BLaER1 (cell line): ENCODE measurements around the gene NUP93.
A peak's percentile ranks its signal among the peaks of the same experiment; 100 is the strongest.

Experiments used
- H3K27ac ChIP-seq: shearing (Covaris generic); formaldehyde crosslinking; 2 replicates; pipeline ENCODE4 v1.8.1; 2022
- H3K27me3 ChIP-seq: shearing (Covaris generic); formaldehyde crosslinking; 2 replicates; pipeline ENCODE4 v1.8.1; 2022
- H3K36me3 ChIP-seq: shearing (Covaris generic); formaldehyde crosslinking; 2 replicates; pipeline ENCODE4 v1.8.1; 2022
- H3K4me1 ChIP-seq: shearing (Covaris generic); formaldehyde crosslinking; 2 replicates; pipeline ENCODE4 v1.8.1; 2022
- H3K4me2 ChIP-seq: shearing (Covaris generic); formaldehyde crosslinking; 2 replicates; pipeline ENCODE4 v1.8.1; 2022
- H3K4me3 ChIP-seq: shearing (Covaris generic); formaldehyde crosslinking; 2 replicates; pipeline ENCODE4 v1.8.1; 2022
- H3K9ac ChIP-seq: shearing (Covaris generic); formaldehyde crosslinking; 2 replicates; pipeline ENCODE4 v1.8.1; 2022
- H3K9me3 ChIP-seq: shearing (Covaris generic); formaldehyde crosslinking; 2 replicates; pipeline ENCODE4 v1.8.1; 2022
- H4K20me1 ChIP-seq: shearing (Covaris generic); formaldehyde crosslinking; 2 replicates; pipeline ENCODE4 v1.8.1; 2022
- Cebpa-rat ChIP-seq: shearing (Covaris generic); IDR thresholded peaks from 2 replicates; pipeline ENCODE4 v1.8.1; 2022

NUP93 gene

GRCh38 chr16:56824331-56824730, 94.4 kb downstream of the NUP93 start:
- no peaks in the 10 kb centered on the region for H3K4me1 ChIP-seq
- peaks cover 93% of the 10 kb centered on the region for H3K36me3 ChIP-seq
- H3K9ac ChIP-seq, result no peak overlapping the region
- no peak overlapping the region for H3K4me2 ChIP-seq
- peaks cover 9% of the 10 kb centered on the region for H4K20me1 ChIP-seq
- no peaks in the 10 kb centered on the region for H3K27me3 ChIP-seq
- no peak for TF ChIP-seq Cebpa-rat
- H3K4me3 ChIP-seq, result no peak overlapping the region
- H3K9me3 ChIP-seq, result no peaks in the 10 kb centered on the region
- no peak overlapping the region for H3K27ac ChIP-seq

GRCh38 chr16:56824804-56825203, 94.9 kb downstream of the NUP93 start:
- Histone ChIP-seq H3K27me3 (no peaks in the 10 kb centered on the region), H4K20me1 (peaks cover 14% of the 10 kb centered on the region), H3K36me3 (peaks cover 93% of the 10 kb centered on the region), H3K4me3 (no peak overlapping the region), H3K9me3 (no peaks in the 10 kb centered on the region), H3K27ac (no peak overlapping the region), H3K4me2 (no peak overlapping the region), H3K4me1 (peaks cover 1% of the 10 kb centered on the region; the same call in 1 of the 2 replicates), H3K9ac (no peak overlapping the region)
- TF ChIP-seq Cebpa-rat, result no peak

- Histone ChIP-seq H3K36me3 (peaks cover 93% of the 10 kb centered on the region), H3K4me2 (no peak overlapping the region), H3K4me1 (peaks cover 10% of the 10 kb centered on the region), H3K27ac (no peak overlapping the region), H3K9me3 (no peaks in the 10 kb centered on the region), H3K9ac (no peak overlapping the region), H3K27me3 (no peaks in the 10 kb centered on the region), H3K4me3 (no peak overlapping the region), H4K20me1 (peaks cover 23% of the 10 kb centered on the region)
- TF ChIP-seq Cebpa-rat, result no peak
Measured at GRCh38 chr16:56825826-56826225, 95.9 kb downstream of the NUP93 start.

- H3K9me3 ChIP-seq, result no peaks in the 10 kb centered on the region
- peaks cover 22% of the 10 kb centered on the region for H3K4me1 ChIP-seq
- peaks cover 90% of the 10 kb centered on the region for H3K36me3 ChIP-seq
- no peak overlapping the region for H3K4me2 ChIP-seq
- no peak overlapping the region for H3K27ac ChIP-seq
- H3K4me3 ChIP-seq, result no peak overlapping the region
- H3K27me3 ChIP-seq, result no peaks in the 10 kb centered on the region; the same call in 1 of the 2 replicates
- H4K20me1 ChIP-seq, result peaks cover 51% of the 10 kb centered on the region
- no peak overlapping the region for H3K9ac ChIP-seq
- no peak for TF ChIP-seq Cebpa-rat
Measured at GRCh38 chr16:56828647-56829046, 98.7 kb downstream of the NUP93 start.

GRCh38 chr16:56830669-56831068, 100.7 kb downstream of the NUP93 start:
- Histone ChIP-seq H3K4me2 (peak overlapping the region; percentile 10; the same call in 1 of the 2 replicates), H3K4me1 (peaks cover 27% of the 10 kb centered on the region), H3K9ac (no peak overlapping the region), H3K4me3 (no peak overlapping the region), H4K20me1 (peaks cover 59% of the 10 kb centered on the region), H3K9me3 (no peaks in the 10 kb centered on the region), H3K27me3 (no peaks in the 10 kb centered on the region; the same call in 1 of the 2 replicates), H3K36me3 (peaks cover 90% of the 10 kb centered on the region), H3K27ac (no peak overlapping the region)
- TF ChIP-seq Cebpa-rat, result no peak

GRCh38 chr16:56832768-56833167, 102.8 kb downstream of the NUP93 start:
- peak overlapping the region; percentile 72 for H3K4me2 ChIP-seq
- peaks cover 91% of the 10 kb centered on the region for H3K36me3 ChIP-seq

GRCh38 chr16:56833243-56833970, 103.5 kb downstream of the NUP93 start:
- TF ChIP-seq Cebpa-rat, result no peak
- Histone ChIP-seq H3K4me2 (peak overlapping the region; percentile 72), H3K27ac (no peak overlapping the region), H3K9me3 (no peaks in the 10 kb centered on the region), H3K36me3 (peaks cover 95% of the 10 kb centered on the region), H4K20me1 (peaks cover 59% of the 10 kb centered on the region), H3K27me3 (no peaks in the 10 kb centered on the region; the same call in 1 of the 2 replicates), H3K4me1 (peaks cover 27% of the 10 kb centered on the region), H3K9ac (no peak overlapping the region), H3K4me3 (no peak overlapping the region)

More at GRCh38 chr16:56832768-56833167, 102.8 kb downstream of the NUP93 start:
- no peak for TF ChIP-seq Cebpa-rat
- Histone ChIP-seq H3K9ac (no peak overlapping the region), H3K4me1 (peaks cover 27% of the 10 kb centered on the region), H3K9me3 (no peaks in the 10 kb centered on the region), H3K4me3 (no peak overlapping the region), H3K27ac (no peak overlapping the region), H3K27me3 (no peaks in the 10 kb centered on the region; the same call in 1 of the 2 replicates), H4K20me1 (peaks cover 59% of the 10 kb centered on the region)

- TF ChIP-seq Cebpa-rat, result no peak
- Histone ChIP-seq H3K9me3 (no peaks in the 10 kb centered on the region), H3K4me1 (peaks cover 20% of the 10 kb centered on the region), H3K27me3 (no peaks in the 10 kb centered on the region; the same call in 1 of the 2 replicates), H3K27ac (no peak overlapping the region), H3K4me2 (no peak overlapping the region), H3K4me3 (no peak overlapping the region), H3K36me3 (peaks cover 95% of the 10 kb centered on the region), H3K9ac (no peak overlapping the region), H4K20me1 (peaks cover 41% of the 10 kb centered on the region)
Measured at GRCh38 chr16:56835320-56835719, 105.4 kb downstream of the NUP93 start.

GRCh38 chr16:56836410-56837230, 106.7 kb downstream of the NUP93 start:
- Histone ChIP-seq H3K27ac (no peak overlapping the region), H3K9ac (no peak overlapping the region), H3K36me3 (peaks cover 97% of the 10 kb centered on the region), H3K4me3 (no peak overlapping the region), H3K27me3 (no peaks in the 10 kb centered on the region; the same call in 1 of the 2 replicates), H3K9me3 (no peaks in the 10 kb centered on the region), H4K20me1 (peaks cover 28% of the 10 kb centered on the region), H3K4me1 (peaks cover 16% of the 10 kb centered on the region), H3K4me2 (no peak overlapping the region)
- TF ChIP-seq Cebpa-rat, result no peak
